ENCODE measurements around the gene NR2C2. TPM values are rescaled to one million over a fixed set of nuclear protein-coding genes. Genes with fewer than 3 reads are reported as not detected.
A peak's percentile ranks its signal among the peaks of the same experiment; 100 is the strongest.

Gene NR2C2
- total and polyA plus RNA-seq, 2 donors from 2014 or later: 3.5 to 43.6 TPM

DNA sequence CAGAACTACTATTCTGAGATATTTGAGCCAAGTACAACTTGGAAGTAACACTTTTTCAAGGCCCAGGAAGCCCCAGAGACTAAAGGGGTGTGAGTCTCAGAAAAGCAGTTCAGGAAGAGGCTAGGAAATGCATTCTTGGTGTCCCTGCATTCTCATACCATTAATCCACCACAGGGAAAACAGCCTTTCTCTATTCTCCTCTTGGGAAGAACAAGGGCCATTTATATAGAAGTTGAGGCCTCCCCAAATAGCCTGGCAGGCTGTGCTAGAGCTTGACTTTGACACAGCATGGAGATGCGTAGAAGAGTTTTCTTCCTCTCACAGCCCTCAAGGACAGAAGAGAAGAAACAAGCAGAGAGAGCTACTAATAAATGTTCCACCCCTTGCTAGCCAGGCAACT lies 5.5 kb upstream of the NR2C2 start:
- Histone ChIP-seq H3K9me3 (ENCODE audit: control insufficient read depth in 2 of 3, insufficient read depth in 1 of 3, low read length in 3 of 3) (no peaks in the 10 kb centered on the region), H3K27me3 (ENCODE audit: control insufficient read depth, insufficient read depth, low read length) (no peaks in the 10 kb centered on the region), H3K9ac (ENCODE audit: low read length in 3 of 3) (no peak overlapping the region), H3K4me3 (ENCODE audit: low read length in 3 of 3) (no peak overlapping the region), H3K36me3 (ENCODE audit: control insufficient read depth in 2 of 3, insufficient read depth in 3 of 3, low read length in 3 of 3) (peaks cover 6 to 14% (median 6%) of the 10 kb centered on the region in 3 donors), H3K4me1 (ENCODE audit: control insufficient read depth in 2 of 3, insufficient read depth in 2 of 3, low read depth in 1 of 3, low read length in 3 of 3) (peaks cover 0 to 28% (median 17%) of the 10 kb centered on the region in 3 donors), H3K27ac (ENCODE audit: low read depth in 2 of 2, low read length in 2 of 2) (peak overlapping the region; percentile 2 to 63)
- intact Hi-C loops (cut with DNase I): no loop called here
- TF ChIP-seq, protein P1, sequence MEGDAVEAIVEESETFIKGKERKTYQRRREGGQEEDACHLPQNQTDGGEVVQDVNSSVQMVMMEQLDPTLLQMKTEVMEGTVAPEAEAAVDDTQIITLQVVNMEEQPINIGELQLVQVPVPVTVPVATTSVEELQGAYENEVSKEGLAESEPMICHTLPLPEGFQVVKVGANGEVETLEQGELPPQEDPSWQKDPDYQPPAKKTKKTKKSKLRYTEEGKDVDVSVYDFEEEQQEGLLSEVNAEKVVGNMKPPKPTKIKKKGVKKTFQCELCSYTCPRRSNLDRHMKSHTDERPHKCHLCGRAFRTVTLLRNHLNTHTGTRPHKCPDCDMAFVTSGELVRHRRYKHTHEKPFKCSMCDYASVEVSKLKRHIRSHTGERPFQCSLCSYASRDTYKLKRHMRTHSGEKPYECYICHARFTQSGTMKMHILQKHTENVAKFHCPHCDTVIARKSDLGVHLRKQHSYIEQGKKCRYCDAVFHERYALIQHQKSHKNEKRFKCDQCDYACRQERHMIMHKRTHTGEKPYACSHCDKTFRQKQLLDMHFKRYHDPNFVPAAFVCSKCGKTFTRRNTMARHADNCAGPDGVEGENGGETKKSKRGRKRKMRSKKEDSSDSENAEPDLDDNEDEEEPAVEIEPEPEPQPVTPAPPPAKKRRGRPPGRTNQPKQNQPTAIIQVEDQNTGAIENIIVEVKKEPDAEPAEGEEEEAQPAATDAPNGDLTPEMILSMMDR (IDR thresholded peaks at IDR 0.05; ENCODE audit: borderline replicate concordance, extremely low read depth, insufficient read depth): no peak
- FAIRE-seq (no peak), DNase-seq (no peak)

DNA sequence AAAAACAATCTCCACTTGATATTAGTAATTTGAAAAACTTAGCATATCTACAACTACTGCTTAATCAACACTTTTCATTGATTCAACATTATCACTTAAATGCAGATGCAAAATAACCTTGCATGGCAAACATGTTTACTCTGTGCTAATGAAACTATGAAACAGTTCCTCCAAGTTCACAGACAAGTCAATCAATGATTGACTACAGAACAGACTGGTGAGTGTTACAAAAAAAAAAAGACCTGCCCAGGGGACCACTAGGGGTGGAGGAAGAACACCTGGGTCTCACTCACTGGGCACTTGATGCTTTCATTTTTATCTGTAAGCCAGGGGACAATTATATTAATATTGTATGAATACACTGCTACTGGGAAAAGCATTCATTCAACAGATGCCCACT lies 4.3 kb upstream of the NR2C2 start:
- intact Hi-C loops (cut with DNase I): no loop called here
- FAIRE-seq (peak; percentile 52), DNase-seq (peak in 2 of 5 donors; percentile 71 to 82)

DNA sequence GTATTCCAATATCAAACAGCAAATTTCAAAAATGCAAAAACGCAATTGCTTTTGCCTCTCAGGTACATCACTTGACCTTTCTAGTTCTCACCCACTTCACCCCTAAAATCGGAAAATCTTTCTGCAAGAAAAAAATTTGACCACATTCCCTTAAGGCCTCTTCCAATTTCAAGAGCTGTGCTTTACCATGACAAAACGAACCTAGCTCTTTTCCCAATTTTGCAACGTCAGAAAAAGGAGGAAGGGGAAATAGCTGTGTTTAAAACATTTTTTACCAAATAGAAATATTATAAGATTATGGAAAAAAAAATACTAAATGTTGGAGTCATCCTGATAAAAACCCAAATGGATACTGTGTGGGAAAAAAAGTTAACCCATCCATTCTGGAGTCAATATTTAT lies 1.1 kb upstream of the NR2C2 start:
- intact Hi-C loops (cut with DNase I): no loop called here
- no peak for FAIRE-seq

More for the DNA sequence above, 4.3 kb upstream of the NR2C2 start:
- TF ChIP-seq, protein P1 (IDR thresholded peaks at IDR 0.05; ENCODE audit: borderline replicate concordance, extremely low read depth, insufficient read depth): no peak
- H3K36me3 ChIP-seq (ENCODE audit: control insufficient read depth in 2 of 3, insufficient read depth in 3 of 3, low read length in 3 of 3): peaks cover 6 to 14% (median 6%) of the 10 kb centered on the region in 3 donors
- H3K9ac ChIP-seq (ENCODE audit: low read length in 3 of 3): peak overlapping the region in 1 of 3 donors; percentile 34
- no peaks in the 10 kb centered on the region for H3K9me3 ChIP-seq (ENCODE audit: control insufficient read depth in 2 of 3, insufficient read depth in 1 of 3, low read length in 3 of 3)
- peaks cover 0 to 28% (median 17%) of the 10 kb centered on the region in 3 donors for H3K4me1 ChIP-seq (ENCODE audit: control insufficient read depth in 2 of 3, insufficient read depth in 2 of 3, low read depth in 1 of 3, low read length in 3 of 3)
- H3K27ac ChIP-seq (ENCODE audit: low read depth in 2 of 2, low read length in 2 of 2): peak overlapping the region; percentile 30 to 80
- H3K27me3 ChIP-seq (ENCODE audit: control insufficient read depth, insufficient read depth, low read length): no peaks in the 10 kb centered on the region
- H3K4me3 ChIP-seq (ENCODE audit: low read length in 3 of 3): peak overlapping the region in 2 of 3 donors; percentile 13 to 32

More for the DNA sequence above, 1.1 kb upstream of the NR2C2 start:
- H3K9ac ChIP-seq (ENCODE audit: low read length in 3 of 3): peak overlapping the region in 2 of 3 donors; percentile 58 to 92
- peak overlapping the region; percentile 83 to 88 (median 87) for H3K4me3 ChIP-seq (ENCODE audit: low read length in 3 of 3)
- DNase-seq: no peak
- peaks cover 0 to 27% (median 25%) of the 10 kb centered on the region in 3 donors for H3K4me1 ChIP-seq (ENCODE audit: control insufficient read depth in 2 of 3, insufficient read depth in 2 of 3, low read depth in 1 of 3, low read length in 3 of 3)
- H3K27ac ChIP-seq (ENCODE audit: low read depth in 2 of 2, low read length in 2 of 2): no peak overlapping the region
- H3K9me3 ChIP-seq (ENCODE audit: control insufficient read depth in 2 of 3, insufficient read depth in 1 of 3, low read length in 3 of 3): no peaks in the 10 kb centered on the region
- no peaks in the 10 kb centered on the region for H3K27me3 ChIP-seq (ENCODE audit: control insufficient read depth, insufficient read depth, low read length)
- TF ChIP-seq, protein P1 (IDR thresholded peaks at IDR 0.05; ENCODE audit: borderline replicate concordance, extremely low read depth, insufficient read depth): no peak
- H3K36me3 ChIP-seq (ENCODE audit: control insufficient read depth in 2 of 3, insufficient read depth in 3 of 3, low read length in 3 of 3): peaks cover 6 to 14% (median 6%) of the 10 kb centered on the region in 3 donors

All from kidney (tissue), 14 donors.